ENCODE data around the gene TXNRD1.
"Not testable (repeated sequence)": the region's sequence is repeated elsewhere in the genome, so short reads cannot be mapped to it uniquely, and the experiment has no call there.

Gene TXNRD1

GRCh38 chr12:104376650-104377513, 161.3 kb downstream of the TXNRD1 start:
- H3K4me3 ChIP-seq (ENCODE audit: low read depth, low read length): no peak overlapping the region
- no peak for DNase-seq (ENCODE audit: low read depth)

GRCh38 chr12:104377514-104377812, 161.9 kb downstream of the TXNRD1 start:
- DNase-seq (ENCODE audit: low read depth): no peak
- no peak overlapping the region for H3K4me3 ChIP-seq (ENCODE audit: low read depth, low read length)

GRCh38 chr12:104378427-104378826, 162.8 kb downstream of the TXNRD1 start:
- no peak for DNase-seq (ENCODE audit: low read depth)

GRCh38 chr12:104381341-104381730, 165.8 kb downstream of the TXNRD1 start:
- DNase-seq (ENCODE audit: low read depth): no peak
- H3K4me3 ChIP-seq (ENCODE audit: low read depth, low read length): no peak overlapping the region

More at GRCh38 chr12:104378427-104378826, 162.8 kb downstream of the TXNRD1 start:
- H3K4me3 ChIP-seq (ENCODE audit: low read depth, low read length): no peak overlapping the region

- peak; percentile 33 for DNase-seq (ENCODE audit: low read depth)
- no peak overlapping the region for H3K4me3 ChIP-seq (ENCODE audit: low read depth, low read length)
These were observed 166.3 kb downstream of the TXNRD1 start for GRCh38 chr12:104381731-104382480.

GRCh38 chr12:104384141-104384880, 168.7 kb downstream of the TXNRD1 start:
- H3K4me3 ChIP-seq (ENCODE audit: low read depth, low read length): no peak overlapping the region
- DNase-seq (ENCODE audit: low read depth): no peak

GRCh38 chr12:104385510-104385909, 169.9 kb downstream of the TXNRD1 start:
- DNase-seq (ENCODE audit: low read depth): no peak
- H3K4me3 ChIP-seq (ENCODE audit: low read depth, low read length): no peak overlapping the region

GRCh38 chr12:104386461-104386860, 170.9 kb downstream of the TXNRD1 start:
- no peak for DNase-seq (ENCODE audit: low read depth)
- no peak overlapping the region for H3K4me3 ChIP-seq (ENCODE audit: low read depth, low read length)

GRCh38 chr12:104387190-104387589, 171.6 kb downstream of the TXNRD1 start:
- H3K4me3 ChIP-seq (ENCODE audit: low read depth, low read length): no peak overlapping the region
- no peak for DNase-seq (ENCODE audit: low read depth)

GRCh38 chr12:104394086-104394485, 178.5 kb downstream of the TXNRD1 start:
- DNase-seq (ENCODE audit: low read depth); H3K4me3 ChIP-seq (ENCODE audit: low read depth, low read length): not testable (repeated sequence)
